Gastroesophageal sphincter (tissue), 4 donors: ENCODE results near the gene TAX1BP1. TPM values are rescaled to one million over a fixed set of nuclear protein-coding genes. Genes with fewer than 3 reads are reported as not detected.

Experiments
- ATAC-seq: fragments of 150-250 bp; one replicate; pipeline ENCODE4 v1.9.1; 2016; ENCODE audit warnings: mild to moderate bottlenecking, moderate library complexity
- H3K27ac ChIP-seq, 4 donors: fragments of 200-600 bp; sonication (generic) in 3 of 4; 1 replicate in 3 of 4; 2 replicates in 1 of 4; pipeline ENCODE4 v1.5.1; 2016 to 2019
- H3K27me3 ChIP-seq: fragments of 200-600 bp; sonication (generic); one replicate; pipeline ENCODE4 v1.5.1; 2019
- H3K36me3 ChIP-seq, 2 donors: fragments of 200-600 bp; sonication (generic); one replicate each; pipeline ENCODE4 v1.5.1; 2019; ENCODE audit warnings: control low read depth in 1 of 2
- H3K4me1 ChIP-seq, 3 donors: fragments of 200-600 bp; sonication (generic); 1 replicate in 2 of 3; 2 replicates in 1 of 3; pipeline ENCODE4 v1.5.1; 2016 to 2019; ENCODE audit warnings: control low read depth in 2 of 3
- H3K4me3 ChIP-seq, 2 donors: fragments of 200-600 bp; sonication (generic); one replicate each; pipeline ENCODE4 v1.5.1; 2019; ENCODE audit warnings: mild to moderate bottlenecking in 1 of 2, moderate library complexity in 1 of 2
- H3K9me3 ChIP-seq, 3 donors: fragments of 200-600 bp; sonication (generic); one replicate each; pipeline ENCODE4 v1.5.1; 2017 to 2019; ENCODE audit warnings: control low read depth in 2 of 3
- CTCF ChIP-seq, 4 experiments: fragments of 200-600 bp in 2 of 4; fragments of 450-650 bp in 2 of 4; sonication (generic) in 1 of 4; IDR thresholded peaks; one replicate each; pipeline ENCODE4 v1.5.1; 2017 to 2019; ENCODE audit warnings: antibody characterized with exemption in 4 of 4, mild to moderate bottlenecking in 2 of 4, moderate library complexity in 2 of 4
- EP300 ChIP-seq: sonication (generic); formaldehyde crosslinking; IDR thresholded peaks from one replicate; pipeline ENCODE4 v1.6.1; 2017; ENCODE audit warnings: antibody characterized with exemption, mild to moderate bottlenecking
- POLR2A ChIP-seq, 2 donors: fragments of 450-650 bp; IDR thresholded peaks; one replicate each; pipeline ENCODE4 v1.6.1; 2017; ENCODE audit warnings: antibody characterized with exemption in 2 of 2, mild to moderate bottlenecking in 2 of 2, moderate library complexity in 1 of 2
- POLR2AphosphoS5 ChIP-seq: sonication (generic); formaldehyde crosslinking; IDR thresholded peaks from one replicate; pipeline ENCODE4 v1.6.1; 2017; ENCODE audit warnings: antibody characterized with exemption
- WGBS, 2 donors: methylation state at CpG; one replicate each; pipeline ENCODE4 v1.1.5; 2018; ENCODE audit warnings: low coverage in 1 of 2; 5-methylcytosine and 5-hydroxymethylcytosine counted together
- total RNA-seq, 4 donors: library from RNA; depleted of rRNA; stranded (reverse); fragments of >200 nt; gene quantifications; one replicate each; pipeline ENCODE4 v1.1.0, GENCODE V29; 2016

TAX1BP1 gene
- total RNA-seq, 4 donors from 2014 or later = 118 to 151 (median 144) TPM

GRCh38 chr7:27834179-27834921 lies 94.4 kb downstream of the TAX1BP1 start:
- 31 to 65% methylated on average over 3 to 5 of the region's 7 CpGs for WGBS, 2 donors

GRCh38 chr7:27835376-27835775 lies 95.4 kb downstream of the TAX1BP1 start:
- Histone ChIP-seq H3K4me1 (peaks cover 0 to 9% (median 0%) of the 10 kb centered on the region in 3 donors), H3K27ac (peak overlapping the region in 1 of 4 donors; percentile 12), H3K36me3 (peaks cover 0 to 58% of the 10 kb centered on the region in 2 donors), H3K27me3 (no peaks in the 10 kb centered on the region), H3K4me3 (no peak overlapping the region), H3K9me3 (no peaks in the 10 kb centered on the region)
- 50 to 72% methylated on average over 1 to 7 of the region's 7 CpGs for WGBS, 2 donors
- ATAC-seq = no peak
- TF ChIP-seq POLR2A (IDR thresholded peaks at IDR 0.05) (no peak), EP300 (no peak), POLR2AphosphoS5 (no peak), CTCF (IDR thresholded peaks at IDR 0.05) (no peak)

More at GRCh38 chr7:27834179-27834921, 94.4 kb downstream of the TAX1BP1 start:
- TF ChIP-seq POLR2AphosphoS5 (peak; percentile 35), CTCF (IDR thresholded peaks at IDR 0.05) (no peak), POLR2A (IDR thresholded peaks at IDR 0.05) (no peak), EP300 (no peak)
- no peak overlapping the region for H3K4me3 ChIP-seq
- H3K27ac ChIP-seq = peak overlapping the region in 3 of 4 donors; percentile 3 to 23 (median 16)
- H3K36me3 ChIP-seq = peaks cover 0 to 49% of the 10 kb centered on the region in 2 donors
- H3K9me3 ChIP-seq = no peaks in the 10 kb centered on the region
- H3K27me3 ChIP-seq = no peaks in the 10 kb centered on the region
- H3K4me1 ChIP-seq = peaks cover 0 to 9% (median 0%) of the 10 kb centered on the region in 3 donors
- ATAC-seq = peak; percentile 68

- ATAC-seq = no peak
- peaks cover 0 to 57% of the 10 kb centered on the region in 2 donors for H3K36me3 ChIP-seq
- WGBS, 2 donors = 95 to 100% methylated on average over 2 of the region's 2 CpGs
- H3K9me3 ChIP-seq = no peaks in the 10 kb centered on the region
- no peak overlapping the region for H3K4me3 ChIP-seq
- no peak overlapping the region for H3K27ac ChIP-seq
- H3K4me1 ChIP-seq = peaks cover 0 to 9% (median 0%) of the 10 kb centered on the region in 3 donors
- no peaks in the 10 kb centered on the region for H3K27me3 ChIP-seq
- TF ChIP-seq EP300 (no peak), POLR2AphosphoS5 (no peak), CTCF (IDR thresholded peaks at IDR 0.05) (no peak), POLR2A (IDR thresholded peaks at IDR 0.05) (no peak)
Measured at GRCh38 chr7:27836536-27836935, 96.6 kb downstream of the TAX1BP1 start.

GRCh38 chr7:27839099-27839498 lies 99.1 kb downstream of the TAX1BP1 start:
- Histone ChIP-seq H3K27me3 (no peaks in the 10 kb centered on the region), H3K4me3 (no peak overlapping the region), H3K36me3 (peaks cover 0 to 37% of the 10 kb centered on the region in 2 donors), H3K9me3 (no peaks in the 10 kb centered on the region), H3K4me1 (peaks cover 0 to 16% (median 0%) of the 10 kb centered on the region in 3 donors), H3K27ac (no peak overlapping the region)
- ATAC-seq = no peak
- 86% methylated on average over 4 of the region's 10 CpGs; no CpG with 5 or more reads in 1 of the 2 donors for WGBS, 2 donors
- TF ChIP-seq CTCF (IDR thresholded peaks at IDR 0.05) = no peak
- TF ChIP-seq POLR2AphosphoS5 = no peak
- no peak for TF ChIP-seq POLR2A (IDR thresholded peaks at IDR 0.05)
- TF ChIP-seq EP300 = no peak

GRCh38 chr7:27840313-27840712 lies 100.4 kb downstream of the TAX1BP1 start:
- peaks cover 0 to 37% of the 10 kb centered on the region in 2 donors for H3K36me3 ChIP-seq
- H3K4me3 ChIP-seq = no peak overlapping the region
- TF ChIP-seq POLR2A (IDR thresholded peaks at IDR 0.05) (no peak), POLR2AphosphoS5 (no peak), EP300 (no peak), CTCF (IDR thresholded peaks at IDR 0.05) (no peak)
- no peak overlapping the region for H3K27ac ChIP-seq
- no peaks in the 10 kb centered on the region for H3K27me3 ChIP-seq
- H3K4me1 ChIP-seq = peaks cover 0 to 11% (median 0%) of the 10 kb centered on the region in 3 donors
- ATAC-seq = no peak
- WGBS, 2 donors = 71% methylated on average over 3 of the region's 8 CpGs; no CpG with 5 or more reads in 1 of the 2 donors
- H3K9me3 ChIP-seq = no peaks in the 10 kb centered on the region
